Activated CD8-positive, alpha-beta T cell treated with anti-CD3 and anti-CD28 coated beads for 36 hours (primary cell): ENCODE data around the gene ECD. TPM values are rescaled to one million over a fixed set of nuclear protein-coding genes. Genes with fewer than 3 reads are reported as not detected.
"Not testable (repeated sequence)": the region's sequence is repeated elsewhere in the genome, so short reads cannot be mapped to it uniquely, and the experiment has no call there.

ENCODE experiments used
- ATAC-seq: fragments of 200-7000 bp; cut with Tn5 transposase; one replicate; pipeline ENCODE4 v1.10.0; 2021; ENCODE audit warnings: mild to moderate bottlenecking, moderate library complexity
- CTCF ChIA-PET: fragments of 350-600 bp; sonication (Branson Sonifier 250); formaldehyde crosslinking; loops from one replicate; lab custom pipeline; 2021; ENCODE audit warnings: antibody characterized with exemption; lab: Charles Lee
- POLR2A ChIA-PET: fragments of 350-600 bp; sonication (Branson Sonifier 250); formaldehyde crosslinking; loops from one replicate; lab custom pipeline; 2021; ENCODE audit warnings: antibody characterized with exemption; lab: Charles Lee
- DNase-seq: peaks from one replicate; pipeline ENCODE4 v3.0.0-alpha.2; 2020
- H3K27ac Mint-ChIP-seq: one replicate; pipeline ENCODE4 v1.8.0; 2021; ENCODE audit warnings: mild to moderate bottlenecking, mixed read lengths
- H3K27me3 Mint-ChIP-seq: one replicate; pipeline ENCODE4 v1.8.0; 2021; ENCODE audit warnings: mixed read lengths
- H3K36me3 Mint-ChIP-seq: one replicate; pipeline ENCODE4 v1.8.0; 2021; ENCODE audit warnings: low read depth, mixed read lengths
- H3K4me1 Mint-ChIP-seq: one replicate; pipeline ENCODE4 v1.8.0; 2021; ENCODE audit warnings: low read depth, mixed read lengths
- H3K4me3 Mint-ChIP-seq: one replicate; pipeline ENCODE4 v1.8.0; 2021; ENCODE audit warnings: mild to moderate bottlenecking, moderate library complexity, mixed read lengths
- H3K9me3 Mint-ChIP-seq: one replicate; pipeline ENCODE4 v1.8.0; 2021; ENCODE audit warnings: mixed read lengths
- CTCF ChIP-seq: fragments of 200-600 bp; IDR thresholded peaks from one replicate; pipeline ENCODE4 v1.8.0; 2022; ENCODE audit warnings: antibody characterized with exemption, mild to moderate bottlenecking
- intact Hi-C: fragments of 100-400 bp; cut with micrococcal nuclease; formaldehyde crosslinking; loops from one replicate; pipeline ENCODE4 v1.10.0; 2022
- total RNA-seq, 2 experiments: library from RNA; stranded (reverse); gene quantifications; one replicate each; pipeline ENCODE4 v1.2.3, GENCODE V29; 2021

The ECD gene
- total RNA-seq, 2 experiments from 2014 or later = 31.8 to 33.9 TPM

DNA sequence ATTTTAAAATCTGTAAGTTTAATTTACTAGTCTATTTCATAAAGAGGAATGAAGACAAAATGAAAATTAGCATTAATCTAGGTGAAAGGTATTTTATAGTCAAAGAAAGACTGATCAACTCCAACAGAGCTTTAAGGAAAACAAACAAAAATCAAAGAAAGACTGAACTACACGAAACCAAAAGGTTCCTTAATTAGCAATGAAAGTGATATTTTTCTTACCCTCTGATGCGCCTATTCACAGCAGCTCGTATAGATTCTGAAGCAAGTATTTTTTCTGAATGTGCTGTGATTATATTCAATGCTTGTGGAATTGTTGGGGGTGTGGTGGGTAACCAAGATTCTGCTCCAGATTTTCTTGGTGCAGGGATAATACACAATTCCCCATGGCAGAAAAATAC, 11.8 kb downstream of the ECD start:
- POLR2A ChIA-PET = interaction anchor here (1.5 kb wide), 1 partner anchor 59 kb away, joined by 4 read pairs; the partner anchor contains the start of gene P4HA1

DNA sequence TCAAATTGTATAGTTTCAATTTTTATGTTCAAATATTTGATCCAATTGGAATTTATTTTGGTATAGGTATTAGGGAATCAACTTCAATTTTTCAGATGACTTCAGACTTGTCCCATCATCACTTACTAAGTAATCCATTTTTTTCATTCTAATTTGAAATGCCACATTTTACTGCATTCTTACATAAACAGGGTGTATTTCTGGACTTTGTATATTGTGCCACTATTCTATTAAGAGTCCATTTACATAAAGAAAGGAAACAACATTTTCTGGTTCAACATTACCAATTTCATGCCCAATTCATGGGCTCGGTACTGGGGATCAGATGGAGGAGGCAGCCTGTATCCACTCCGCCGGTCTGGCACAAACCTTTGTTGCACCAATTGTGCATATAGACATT, 15.8 kb downstream of the ECD start:
- ATAC-seq = no peak
- Mint-ChIP-seq H3K27me3 (no peaks in the 10 kb centered on the region), H3K4me3 (no peak overlapping the region), H3K36me3 (peaks cover 40% of the 10 kb centered on the region), H3K9me3 (no peaks in the 10 kb centered on the region), H3K4me1 (peaks cover 5% of the 10 kb centered on the region), H3K27ac (no peak overlapping the region)
- ChIA-PET CTCF (no interaction called here), POLR2A (no interaction called here)
- DNase-seq = no peak
- intact Hi-C loops = no loop called here
- TF ChIP-seq CTCF = no peak

More for the DNA sequence above, 11.8 kb downstream of the ECD start:
- no peak overlapping the region for H3K27ac Mint-ChIP-seq
- H3K9me3 Mint-ChIP-seq = no peaks in the 10 kb centered on the region
- intact Hi-C loops = no loop called here
- DNase-seq (no peak), ATAC-seq (no peak)
- peaks cover 40% of the 10 kb centered on the region for H3K36me3 Mint-ChIP-seq
- TF ChIP-seq CTCF = no peak
- CTCF ChIA-PET = interaction anchor here (1.7 to 4.4 kb wide), 3 partner anchors 11 to 59 kb away, joined by 5 to 60 read pairs (median 5); partner anchors contain the start of genes ECD, FAM149B1 and P4HA1
- H3K27me3 Mint-ChIP-seq = no peaks in the 10 kb centered on the region
- no peak overlapping the region for H3K4me3 Mint-ChIP-seq
- peaks cover 14% of the 10 kb centered on the region for H3K4me1 Mint-ChIP-seq

GRCh38 chr10:73150633-73151413, 17.0 kb downstream of the ECD start:
- DNase-seq, H3K4me3 Mint-ChIP-seq, ATAC-seq, intact Hi-C loops, H3K9me3 Mint-ChIP-seq, CTCF ChIA-PET, H3K27me3 Mint-ChIP-seq, POLR2A ChIA-PET, H3K4me1 Mint-ChIP-seq, H3K27ac Mint-ChIP-seq: not testable (repeated sequence)
- peaks cover 36% of the 10 kb centered on the region for H3K36me3 Mint-ChIP-seq

DNA sequence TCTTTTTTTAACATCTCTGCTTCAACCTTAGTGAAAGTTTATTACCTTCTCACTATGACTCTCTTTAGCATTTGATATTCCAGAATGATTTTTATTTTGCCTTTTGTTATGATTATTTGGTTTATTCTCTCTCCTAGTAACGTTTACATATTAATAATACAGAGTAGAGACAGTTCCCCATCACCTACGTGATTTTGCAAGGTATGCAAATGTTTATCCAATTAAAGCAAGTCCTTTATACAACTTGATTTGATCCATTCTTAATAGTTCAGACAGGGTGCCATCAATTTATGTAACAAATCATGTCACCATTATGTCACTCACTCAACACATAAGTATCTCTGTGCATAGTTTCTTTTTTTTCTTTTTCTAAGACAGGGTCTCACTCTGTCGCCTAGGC, 26.2 kb downstream of the ECD start:
- DNase-seq (no peak), ATAC-seq (no peak)
- H3K36me3 Mint-ChIP-seq = peaks cover 23% of the 10 kb centered on the region
- intact Hi-C loops = no loop called here
- no peaks in the 10 kb centered on the region for H3K4me1 Mint-ChIP-seq
- H3K9me3 Mint-ChIP-seq = no peaks in the 10 kb centered on the region
- TF ChIP-seq CTCF = no peak
- H3K27me3 Mint-ChIP-seq = no peaks in the 10 kb centered on the region
- H3K27ac Mint-ChIP-seq = no peak overlapping the region
- POLR2A ChIA-PET = no interaction called here
- CTCF ChIA-PET = no interaction called here
- no peak overlapping the region for H3K4me3 Mint-ChIP-seq

DNA sequence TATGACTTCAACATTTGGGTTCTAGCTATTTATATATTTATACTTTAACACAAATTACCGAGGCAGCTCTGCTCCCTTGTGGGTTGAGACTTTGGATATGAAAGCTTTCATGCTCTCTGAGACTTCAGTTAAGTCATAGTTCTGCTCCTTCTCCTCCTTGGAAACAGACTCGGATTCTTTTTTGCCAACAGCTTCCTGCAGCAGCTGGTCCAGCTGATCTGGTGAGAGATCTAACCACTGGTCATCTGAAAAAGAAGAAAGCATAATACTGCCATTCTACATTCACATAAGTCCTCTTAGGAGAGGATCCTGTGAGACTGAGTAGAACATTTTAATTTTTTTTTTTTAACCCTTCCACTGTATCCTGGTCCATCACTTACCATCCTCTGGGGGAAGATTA, 28.6 kb downstream of the ECD start:
- no peak for TF ChIP-seq CTCF
- Mint-ChIP-seq H3K9me3 (no peaks in the 10 kb centered on the region), H3K27ac (no peak overlapping the region), H3K4me1 (no peaks in the 10 kb centered on the region), H3K36me3 (peaks cover 25% of the 10 kb centered on the region), H3K4me3 (no peak overlapping the region), H3K27me3 (no peaks in the 10 kb centered on the region)
- DNase-seq (no peak), ATAC-seq (no peak)
- ChIA-PET CTCF (interaction anchor here (2.0 to 8.6 kb wide), 2 partner anchors 10 to 19 kb away, joined by 4 to 39 read pairs; no protein-coding TSS in a partner anchor), POLR2A (no interaction called here)
- intact Hi-C loops = no loop called here
